Measurements from ENCODE around the gene HES2.

- TF ChIP-seq TCF12 (IDR thresholded peaks at IDR 0.05; ENCODE audit: low read depth) (no peak), EGR1 (IDR thresholded peaks at IDR 0.05) (no peak), YY1 (IDR thresholded peaks at IDR 0.05; ENCODE audit: low read depth) (no peak), CEBPB (IDR thresholded peaks at IDR 0.05) (no peak), TAF1 (IDR thresholded peaks at IDR 0.05; ENCODE audit: low read depth) (no peak)
Measured at GRCh38 chr1:6426277-6426971, 6.7 kb upstream of the HES2 start.
